SU-DHL-6 (cell line): Measurements from ENCODE around the gene TBX2.

ENCODE experiments used
- EZH2phosphoT487 ChIP-seq: fragments of 200-600 bp; sonication (generic), shearing (Covaris generic); conservative IDR thresholded peaks from 2 replicates; pipeline ENCODE4 v1.6.1; 2018; ENCODE audit warnings: mild to moderate bottlenecking, antibody characterized with exemption, low read length, moderate library complexity, mixed read lengths
- TF ChIP-seq, protein P1 (sequence below): fragments of 200-600 bp; sonication (generic); IDR thresholded peaks from one replicate; pipeline ENCODE4 v1.5.1; 2017; ENCODE audit warnings: antibody characterized with exemption, mild to moderate bottlenecking, low read length, moderate library complexity; ENCODE audit not compliant: insufficient read depth, poor library complexity, severe bottlenecking

- TF ChIP-seq, protein P1, sequence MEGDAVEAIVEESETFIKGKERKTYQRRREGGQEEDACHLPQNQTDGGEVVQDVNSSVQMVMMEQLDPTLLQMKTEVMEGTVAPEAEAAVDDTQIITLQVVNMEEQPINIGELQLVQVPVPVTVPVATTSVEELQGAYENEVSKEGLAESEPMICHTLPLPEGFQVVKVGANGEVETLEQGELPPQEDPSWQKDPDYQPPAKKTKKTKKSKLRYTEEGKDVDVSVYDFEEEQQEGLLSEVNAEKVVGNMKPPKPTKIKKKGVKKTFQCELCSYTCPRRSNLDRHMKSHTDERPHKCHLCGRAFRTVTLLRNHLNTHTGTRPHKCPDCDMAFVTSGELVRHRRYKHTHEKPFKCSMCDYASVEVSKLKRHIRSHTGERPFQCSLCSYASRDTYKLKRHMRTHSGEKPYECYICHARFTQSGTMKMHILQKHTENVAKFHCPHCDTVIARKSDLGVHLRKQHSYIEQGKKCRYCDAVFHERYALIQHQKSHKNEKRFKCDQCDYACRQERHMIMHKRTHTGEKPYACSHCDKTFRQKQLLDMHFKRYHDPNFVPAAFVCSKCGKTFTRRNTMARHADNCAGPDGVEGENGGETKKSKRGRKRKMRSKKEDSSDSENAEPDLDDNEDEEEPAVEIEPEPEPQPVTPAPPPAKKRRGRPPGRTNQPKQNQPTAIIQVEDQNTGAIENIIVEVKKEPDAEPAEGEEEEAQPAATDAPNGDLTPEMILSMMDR = no peak
- no peak for TF ChIP-seq EZH2phosphoT487
Measured at GRCh38 chr17:61442878-61443474, 43.3 kb downstream of the TBX2 start.
